OCI-LY1 (cell line): ENCODE results near the gene NRK.

ENCODE experiments used
- EZH2 ChIP-seq: fragments of 200-600 bp; sonication (generic), shearing (Covaris generic); IDR thresholded peaks from 2 replicates; pipeline ENCODE4 v1.8.0; 2017; ENCODE audit warnings: borderline replicate concordance, mixed run types, mild to moderate bottlenecking, antibody characterized with exemption, low read length, moderate library complexity, mixed read lengths
- TF ChIP-seq, protein P1 (sequence below): fragments of 200-600 bp; sonication (generic), shearing (Covaris generic); IDR thresholded peaks from 2 replicates; pipeline ENCODE4 v1.5.1; 2017; ENCODE audit warnings: mild to moderate bottlenecking, antibody characterized with exemption, low read length, moderate library complexity, mixed read lengths

DNA sequence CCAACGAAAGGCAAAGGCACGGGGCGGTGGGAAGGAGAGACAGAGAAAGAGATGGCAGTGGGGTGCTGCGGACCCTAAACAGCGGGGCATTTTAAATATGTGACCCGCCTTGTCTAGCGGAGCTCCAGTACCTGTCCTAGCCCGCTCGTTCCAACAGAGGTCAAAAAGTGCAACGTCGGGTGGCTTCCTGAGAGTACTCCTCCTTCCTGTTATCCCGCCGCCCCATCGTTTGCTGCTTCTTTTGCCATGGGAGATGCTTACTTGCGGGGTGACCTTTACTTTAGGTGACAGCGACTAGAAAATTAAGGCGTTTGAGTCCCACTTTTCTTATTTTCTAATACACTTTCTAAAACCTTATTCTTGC lies 735 bp downstream of the NRK start:
- TF ChIP-seq, protein P1, sequence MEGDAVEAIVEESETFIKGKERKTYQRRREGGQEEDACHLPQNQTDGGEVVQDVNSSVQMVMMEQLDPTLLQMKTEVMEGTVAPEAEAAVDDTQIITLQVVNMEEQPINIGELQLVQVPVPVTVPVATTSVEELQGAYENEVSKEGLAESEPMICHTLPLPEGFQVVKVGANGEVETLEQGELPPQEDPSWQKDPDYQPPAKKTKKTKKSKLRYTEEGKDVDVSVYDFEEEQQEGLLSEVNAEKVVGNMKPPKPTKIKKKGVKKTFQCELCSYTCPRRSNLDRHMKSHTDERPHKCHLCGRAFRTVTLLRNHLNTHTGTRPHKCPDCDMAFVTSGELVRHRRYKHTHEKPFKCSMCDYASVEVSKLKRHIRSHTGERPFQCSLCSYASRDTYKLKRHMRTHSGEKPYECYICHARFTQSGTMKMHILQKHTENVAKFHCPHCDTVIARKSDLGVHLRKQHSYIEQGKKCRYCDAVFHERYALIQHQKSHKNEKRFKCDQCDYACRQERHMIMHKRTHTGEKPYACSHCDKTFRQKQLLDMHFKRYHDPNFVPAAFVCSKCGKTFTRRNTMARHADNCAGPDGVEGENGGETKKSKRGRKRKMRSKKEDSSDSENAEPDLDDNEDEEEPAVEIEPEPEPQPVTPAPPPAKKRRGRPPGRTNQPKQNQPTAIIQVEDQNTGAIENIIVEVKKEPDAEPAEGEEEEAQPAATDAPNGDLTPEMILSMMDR = no peak
- TF ChIP-seq EZH2 = no peak
